HL-60 (cell line): ENCODE measurements around the gene GRIN2C.

Experiments
- CTCF ChIP-seq: IDR thresholded peaks from one replicate; pipeline ENCODE4 v1.5.1; 2011; ENCODE audit warnings: low read length, control low read depth, inconsistent platforms; ENCODE audit not compliant: insufficient read depth
- GABPA ChIP-seq: IDR thresholded peaks from 2 replicates; pipeline ENCODE4 v1.6.1; 2012; ENCODE audit warnings: low read depth
- POLR2AphosphoS5 ChIP-seq: IDR thresholded peaks from 2 replicates; pipeline ENCODE4 v1.6.1; 2012; ENCODE audit warnings: low read depth
- REST ChIP-seq: IDR thresholded peaks from 2 replicates; pipeline ENCODE4 v1.6.1; 2012; ENCODE audit warnings: low read depth; ENCODE audit not compliant: insufficient replicate concordance
- SPI1 ChIP-seq: IDR thresholded peaks from 2 replicates; pipeline ENCODE4 v1.6.1; 2012; ENCODE audit warnings: low read depth, mild to moderate bottlenecking, borderline replicate concordance

- TF ChIP-seq CTCF (no peak), REST (no peak), POLR2AphosphoS5 (no peak), GABPA (no peak), SPI1 (no peak)
Measured at GRCh38 chr17:74892974-74893911, 33.6 kb upstream of the GRIN2C start, which contains the start of gene FADS6.
